ENCODE measurements around the gene TGFBR2.

TGFBR2 gene

GRCh38 chr3:30699927-30700326 is 93.5 kb downstream of the TGFBR2 start:
- Histone ChIP-seq H3K4me3 (ENCODE audit: low read depth in 1 of 2, low read length in 1 of 2) (no peak overlapping the region), H3K27ac (no peak overlapping the region), H3K4me1 (ENCODE audit: control insufficient read depth in 1 of 2, insufficient read depth in 1 of 2, low read depth in 1 of 2, low read length in 1 of 2) (no peaks in the 10 kb centered on the region), H3K9me3 (no peaks in the 10 kb centered on the region), H3K36me3 (peaks cover 51% of the 10 kb centered on the region), H3K27me3 (no peaks in the 10 kb centered on the region)
- no peak for TF ChIP-seq CTCF (IDR thresholded peaks at IDR 0.05)

GRCh38 chr3:30700702-30701321 is 94.4 kb downstream of the TGFBR2 start:
- no peaks in the 10 kb centered on the region for H3K27me3 ChIP-seq
- no peak overlapping the region for H3K27ac ChIP-seq
- H3K9me3 ChIP-seq = no peaks in the 10 kb centered on the region
- no peak for TF ChIP-seq CTCF (IDR thresholded peaks at IDR 0.05)
- no peaks in the 10 kb centered on the region for H3K4me1 ChIP-seq (ENCODE audit: control insufficient read depth in 1 of 2, insufficient read depth in 1 of 2, low read depth in 1 of 2, low read length in 1 of 2)
- H3K4me3 ChIP-seq (ENCODE audit: low read depth in 1 of 2, low read length in 1 of 2) = no peak overlapping the region
- H3K36me3 ChIP-seq = peaks cover 42% of the 10 kb centered on the region

DNA sequence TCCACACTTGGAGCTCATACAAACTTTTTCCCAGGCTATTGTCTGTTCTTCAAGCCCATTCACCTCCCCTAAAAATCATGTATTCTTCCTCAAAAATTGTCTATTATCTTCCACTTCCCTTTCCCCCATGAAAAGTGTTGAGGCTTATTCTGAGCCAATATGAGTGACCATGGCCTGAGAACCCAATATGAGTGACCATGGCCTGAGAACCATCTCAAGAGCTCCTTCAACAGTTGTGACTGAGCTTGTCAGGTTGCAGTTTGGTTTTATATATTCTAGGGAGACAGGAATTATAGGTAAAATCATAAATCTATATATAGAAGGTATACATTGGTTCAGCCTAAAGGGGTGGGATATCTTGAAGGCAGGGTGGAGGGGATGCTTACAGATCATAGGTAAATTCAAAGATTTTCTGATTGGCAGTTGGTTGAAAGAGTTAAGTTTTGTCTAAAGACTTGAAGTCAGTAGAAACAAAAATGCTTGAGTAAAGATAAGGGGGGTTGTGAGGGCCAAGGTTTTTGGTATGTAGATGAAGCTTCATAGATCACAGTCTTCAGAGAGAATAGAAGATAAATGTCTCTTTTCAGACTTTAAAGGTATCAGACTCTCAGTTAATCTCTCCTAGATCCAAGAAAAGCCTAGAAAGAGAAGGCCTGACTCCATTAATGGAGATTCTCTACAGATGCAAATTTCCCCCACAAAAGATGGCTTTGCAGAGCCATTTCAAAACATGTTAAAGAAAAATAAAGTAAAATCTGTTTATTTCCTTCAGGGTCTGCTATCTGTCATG is 95.8 kb downstream of the TGFBR2 start:
- Histone ChIP-seq H3K4me3 (ENCODE audit: low read depth in 1 of 2, low read length in 1 of 2) (no peak overlapping the region), H3K4me1 (ENCODE audit: control insufficient read depth in 1 of 2, insufficient read depth in 1 of 2, low read depth in 1 of 2, low read length in 1 of 2) (no peaks in the 10 kb centered on the region), H3K27me3 (no peaks in the 10 kb centered on the region), H3K27ac (no peak overlapping the region), H3K9me3 (no peaks in the 10 kb centered on the region), H3K36me3 (peaks cover 28% of the 10 kb centered on the region)
- TF ChIP-seq CTCF (IDR thresholded peaks at IDR 0.05) = no peak

GRCh38 chr3:30702828-30703397 is 96.5 kb downstream of the TGFBR2 start:
- Histone ChIP-seq H3K9me3 (no peaks in the 10 kb centered on the region), H3K4me3 (ENCODE audit: low read depth in 1 of 2, low read length in 1 of 2) (no peak overlapping the region), H3K27me3 (no peaks in the 10 kb centered on the region), H3K27ac (no peak overlapping the region), H3K4me1 (ENCODE audit: control insufficient read depth in 1 of 2, insufficient read depth in 1 of 2, low read depth in 1 of 2, low read length in 1 of 2) (no peaks in the 10 kb centered on the region), H3K36me3 (peaks cover 21% of the 10 kb centered on the region)
- TF ChIP-seq CTCF (IDR thresholded peaks at IDR 0.05) = no peak

DNA sequence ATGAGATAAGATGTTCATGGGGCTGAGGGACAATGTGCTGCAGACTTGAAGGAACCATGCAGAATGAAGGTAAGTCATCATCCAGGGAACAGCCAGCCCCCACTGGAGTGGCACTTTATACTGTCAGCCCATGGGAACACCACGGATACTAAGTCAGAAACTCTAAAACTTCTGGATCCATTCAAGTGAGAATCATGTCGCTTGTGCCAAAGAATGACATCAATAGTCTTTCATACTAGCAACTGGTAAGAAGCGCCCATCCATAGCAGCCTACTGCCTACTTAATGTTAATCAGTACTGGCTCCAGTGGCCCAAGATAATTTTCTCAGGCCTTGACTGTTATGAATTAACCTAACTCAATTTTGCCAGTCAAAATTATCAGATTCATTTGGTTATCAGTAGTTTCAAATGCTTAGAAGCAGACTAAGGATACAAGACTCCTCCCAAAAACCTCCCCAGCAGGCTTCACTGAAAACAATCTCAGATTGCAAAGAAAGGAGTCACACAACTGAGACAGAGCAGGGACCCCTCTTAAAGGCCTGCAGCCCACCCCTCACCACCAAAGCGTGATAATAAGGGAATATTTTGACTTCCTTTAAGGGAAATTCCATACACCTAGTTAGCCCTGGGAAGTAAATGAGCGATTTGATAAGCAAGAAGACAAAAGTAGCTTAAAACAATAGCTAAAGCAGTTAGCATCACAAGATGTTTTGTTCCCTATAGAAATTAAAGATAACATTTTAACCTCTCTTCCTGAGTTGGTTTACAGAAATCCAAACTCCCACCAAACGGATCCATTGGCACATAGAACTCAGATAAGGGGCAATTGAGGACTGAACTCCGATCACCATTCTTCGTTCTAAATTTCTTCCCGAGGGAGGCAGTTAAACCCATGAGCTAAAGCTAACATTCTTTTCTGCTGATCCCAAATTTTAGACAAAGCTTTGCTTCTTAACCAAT is 98.8 kb downstream of the TGFBR2 start:
- Histone ChIP-seq H3K4me1 (ENCODE audit: control insufficient read depth in 1 of 2, insufficient read depth in 1 of 2, low read depth in 1 of 2, low read length in 1 of 2) (no peaks in the 10 kb centered on the region), H3K27me3 (no peaks in the 10 kb centered on the region)
- TF ChIP-seq CTCF (IDR thresholded peaks at IDR 0.05) = no peak

More for the DNA sequence above, 98.8 kb downstream of the TGFBR2 start:
- Histone ChIP-seq H3K36me3 (no peaks in the 10 kb centered on the region), H3K27ac (no peak overlapping the region), H3K9me3 (no peaks in the 10 kb centered on the region), H3K4me3 (ENCODE audit: low read depth in 1 of 2, low read length in 1 of 2) (no peak overlapping the region)
